DMS114 treated with DMSO at 0.1 percent for 48 hours (cell line): ENCODE results near the gene TOMM40L.

Experiments used
- DNase-seq: peaks from one replicate; lab custom pipeline; 2025; ENCODE audit not compliant: unreplicated experiment; lab: John Stamatoyannopoulos, UW

TOMM40L gene

DNA sequence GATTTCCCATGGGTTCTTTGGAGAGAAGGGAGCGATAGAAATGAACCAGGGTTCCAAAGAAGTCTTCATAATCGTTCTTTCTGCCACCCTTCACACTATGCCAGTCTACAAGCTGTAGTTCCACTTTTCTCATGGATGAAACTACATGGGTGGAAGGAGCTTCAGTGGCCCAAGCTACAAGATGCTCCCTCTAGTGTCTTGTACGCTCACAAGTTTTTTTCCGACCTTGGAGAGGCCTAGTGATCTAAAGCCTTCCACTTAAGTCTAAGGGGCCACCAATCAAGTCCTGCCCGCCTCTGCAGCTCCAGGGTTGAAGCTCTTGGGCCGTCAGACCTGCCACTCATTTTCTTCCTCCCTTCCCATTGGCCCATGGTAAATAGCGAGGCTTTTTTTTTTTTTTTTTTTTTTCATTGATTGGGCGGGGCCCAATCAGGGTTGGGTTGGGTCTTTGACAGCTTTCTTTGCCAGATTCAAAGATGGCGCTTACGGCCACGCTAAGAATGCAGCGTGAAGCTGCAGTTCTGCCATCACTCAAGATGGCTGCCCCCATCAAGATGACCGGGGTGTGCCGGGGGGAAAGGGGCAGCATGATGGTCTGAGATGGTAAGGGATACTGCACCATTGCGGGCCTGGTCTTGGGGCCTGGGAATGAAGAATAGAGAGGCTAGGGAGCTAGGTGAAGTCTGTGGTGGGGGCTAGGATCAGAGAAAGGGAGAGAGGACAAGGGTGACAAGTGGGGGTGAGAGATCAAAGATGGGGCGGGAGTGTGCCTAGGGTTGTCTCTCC lies at the start of gene TOMM40L:
TOMM40L (plus strand) TSS at position 527 of the 786 bp plus-strand sequence. CDS start 430 bp downstream, outside the sequence.
- DNase-seq: peak; percentile 99

DNA sequence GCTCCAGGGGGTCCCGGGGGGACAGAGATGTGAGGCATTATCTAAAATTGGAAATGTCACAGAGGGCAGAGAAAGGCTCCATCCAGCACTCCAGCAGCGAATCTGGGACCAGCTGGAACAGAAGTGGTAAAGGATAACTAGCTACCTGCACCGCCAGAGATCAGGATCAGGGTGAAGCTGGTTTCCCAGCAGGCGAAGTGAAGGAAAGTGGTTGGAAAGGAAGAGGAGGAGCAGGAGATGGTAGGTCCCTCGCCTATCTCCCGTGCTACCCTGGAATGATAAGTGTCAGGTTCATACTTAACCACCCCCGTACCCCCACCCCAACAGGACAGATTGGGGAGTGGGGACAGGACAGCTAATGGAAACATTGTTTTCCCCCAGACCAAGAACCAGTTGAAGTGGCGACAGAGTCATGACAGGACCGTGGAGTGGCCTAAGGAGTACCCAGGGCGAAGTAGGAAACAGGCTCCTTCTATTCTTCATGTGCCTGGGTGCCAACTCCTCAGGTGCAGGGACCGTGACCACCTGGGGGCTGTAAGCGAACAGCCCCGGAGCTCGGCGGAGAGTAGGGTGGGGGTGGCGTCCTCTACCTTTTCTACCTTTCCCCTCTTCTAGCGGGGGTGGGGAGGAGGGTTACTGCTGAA lies 49.3 kb upstream of the TOMM40L start:
- no peak for DNase-seq

DNA sequence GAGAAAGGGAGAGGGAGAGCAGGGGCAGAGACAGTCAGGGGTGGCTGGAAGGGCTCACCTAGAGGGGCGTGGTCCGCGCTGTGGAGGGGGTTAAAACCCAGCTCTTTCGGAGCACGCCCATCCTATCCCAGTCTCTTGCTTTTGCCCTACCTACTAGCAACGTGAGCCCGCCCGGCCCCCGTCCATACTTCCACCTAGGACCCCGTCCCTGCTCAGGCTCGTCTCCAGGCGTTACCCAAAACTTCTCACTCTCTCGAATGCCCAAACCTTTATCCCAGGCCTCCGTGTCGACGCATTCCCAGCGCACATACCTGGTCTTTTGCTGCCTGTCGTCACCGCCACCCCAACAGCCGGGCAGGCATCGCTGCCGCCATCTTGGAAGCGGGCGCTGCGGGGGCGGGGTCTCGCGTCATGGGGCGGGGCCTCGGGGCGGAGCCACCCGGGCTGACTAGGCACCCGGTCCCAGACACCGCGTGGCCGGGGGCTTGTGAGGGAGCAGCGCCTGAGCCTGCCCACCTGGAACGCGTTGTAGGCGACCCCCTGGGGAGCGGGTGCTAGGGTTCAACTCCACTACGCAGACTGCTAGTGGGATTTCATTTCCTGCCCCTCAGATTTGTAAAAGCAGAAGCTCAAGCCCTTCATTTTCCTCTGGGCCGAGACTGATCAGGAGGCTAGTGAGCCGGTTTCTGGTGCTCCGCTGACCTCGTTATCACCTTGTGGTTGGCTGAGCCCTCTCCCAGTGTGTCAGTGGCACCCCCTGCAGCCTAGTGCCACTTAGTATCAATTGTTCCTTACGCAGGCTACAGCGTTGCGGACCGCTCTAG lies 48.5 kb upstream of the TOMM40L start, which contains the start of gene B4GALT3:
B4GALT3 (minus strand) TSS at position 396 of the 824 bp plus-strand sequence. CDS start 1,447 bp downstream, outside the sequence.
- peak; percentile 84 for DNase-seq

DNA sequence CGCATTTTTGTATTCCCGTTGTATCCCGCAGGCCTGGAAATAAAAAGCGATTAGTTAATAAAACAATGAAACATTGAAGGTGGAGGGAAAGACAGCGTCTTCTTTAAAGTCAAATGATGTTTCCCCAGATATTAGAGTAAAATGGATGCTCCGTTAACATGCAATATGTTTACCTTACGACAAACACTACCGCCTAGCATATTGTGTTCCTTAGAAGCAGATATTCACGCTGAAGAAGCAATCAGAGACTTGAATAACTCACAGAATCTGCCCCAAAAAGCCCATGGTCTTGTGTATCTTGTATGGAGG lies 48.0 kb upstream of the TOMM40L start:
- DNase-seq: no peak

DNA sequence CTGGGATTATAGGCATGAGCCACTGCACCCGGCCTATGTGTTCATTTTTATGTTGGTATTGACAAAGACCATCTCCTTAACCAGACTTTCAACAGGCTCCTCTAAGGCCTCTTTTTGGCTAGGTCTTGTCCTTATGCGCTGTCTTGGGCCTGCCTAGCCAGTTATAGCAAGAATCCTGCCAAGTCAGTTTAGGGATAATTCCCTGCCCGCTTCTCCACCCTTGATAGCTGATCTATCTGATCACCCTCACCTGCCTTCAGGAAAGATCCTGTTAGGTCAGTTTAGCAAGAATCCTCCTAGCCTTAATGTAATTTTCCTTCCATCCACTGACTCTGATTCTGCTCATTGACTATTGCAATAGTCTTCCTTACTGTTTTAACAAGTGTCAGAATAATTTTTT lies 46.2 kb upstream of the TOMM40L start:
- no peak for DNase-seq

DNA sequence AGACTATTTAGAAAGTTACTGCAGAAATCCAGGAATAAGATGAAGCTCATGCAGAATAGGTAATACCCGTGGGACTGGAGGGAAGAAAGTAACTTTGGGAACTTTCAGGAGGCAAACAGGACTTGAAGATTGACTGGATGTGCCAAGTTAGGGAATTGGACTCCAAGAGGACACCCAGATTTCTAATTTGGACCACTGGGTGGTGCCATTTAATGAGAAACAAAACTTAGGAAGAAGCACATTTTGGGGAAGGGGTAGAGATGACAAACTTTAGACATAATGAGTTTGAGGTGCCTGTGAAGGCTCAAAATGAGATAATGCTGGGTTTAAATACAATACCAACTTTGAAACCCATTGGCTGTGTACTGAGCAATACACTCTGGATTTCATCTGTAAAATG lies 45.2 kb upstream of the TOMM40L start:
- peak; percentile 49 for DNase-seq

DNA sequence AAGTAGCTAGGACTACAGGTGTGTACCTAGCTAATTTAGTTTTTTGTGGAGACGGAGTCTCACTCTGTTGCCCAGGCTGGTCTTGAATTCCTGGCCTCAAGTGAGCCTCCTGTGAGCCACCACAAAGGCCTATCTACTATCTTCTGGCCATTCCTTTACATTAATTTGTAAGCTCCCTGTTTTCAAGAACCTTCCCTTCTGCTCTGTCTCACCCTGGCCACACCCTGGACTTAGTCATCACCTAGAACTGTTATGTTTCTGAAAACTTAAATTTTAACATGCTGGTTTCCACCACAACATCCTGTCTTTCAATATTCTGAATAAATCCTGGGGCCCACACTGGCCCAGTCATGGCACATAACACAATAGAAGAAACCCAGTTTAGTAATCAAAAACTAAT lies 43.6 kb upstream of the TOMM40L start:
- DNase-seq: no peak

DNA sequence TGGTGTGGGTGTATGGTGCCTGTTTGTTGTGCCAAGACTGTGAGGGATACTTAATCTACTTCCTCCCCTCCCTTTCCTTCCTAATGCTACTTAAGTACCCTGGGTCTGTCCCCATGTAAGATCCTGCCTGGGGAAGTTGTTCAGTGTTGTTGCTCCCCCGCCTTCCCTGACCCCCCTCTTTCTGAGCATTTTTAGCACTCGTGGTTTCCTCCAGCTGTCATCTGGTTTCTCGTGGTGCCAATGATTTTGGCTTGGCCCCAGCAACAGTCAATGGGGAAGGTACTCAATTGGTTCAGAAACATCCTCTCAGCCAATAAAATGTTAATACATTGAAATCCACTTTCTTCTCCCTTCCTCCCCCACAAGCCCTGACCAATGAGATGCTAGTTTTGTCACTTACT lies 40.6 kb upstream of the TOMM40L start:
- no peak for DNase-seq

DNA sequence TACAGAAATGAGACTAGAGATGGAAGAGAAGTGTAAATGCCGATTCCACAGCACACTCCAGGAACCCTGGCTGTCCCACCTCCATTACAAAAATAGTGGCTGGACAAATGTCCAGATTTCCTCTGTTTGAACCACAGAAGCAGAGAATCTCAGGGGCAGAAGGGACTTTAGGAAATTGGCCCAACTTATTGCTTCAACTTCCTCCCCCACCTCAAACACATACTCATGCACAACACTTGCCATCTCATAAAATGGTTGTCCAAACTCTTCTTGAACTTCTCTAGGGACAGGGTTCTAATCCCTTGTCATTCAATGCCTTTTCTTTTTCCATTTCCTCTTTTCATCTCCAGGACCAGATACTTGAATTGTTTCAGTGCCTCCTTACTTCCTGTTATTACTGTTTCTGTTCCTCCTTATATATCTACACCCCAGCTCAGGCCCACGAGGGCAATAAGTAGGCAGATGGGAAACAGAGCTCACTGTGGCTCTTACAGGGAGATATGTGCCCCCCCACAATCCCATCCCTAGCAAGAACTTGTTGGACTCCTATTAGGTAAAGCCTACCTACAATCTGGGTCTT lies 40.0 kb upstream of the TOMM40L start:
- DNase-seq: no peak

DNA sequence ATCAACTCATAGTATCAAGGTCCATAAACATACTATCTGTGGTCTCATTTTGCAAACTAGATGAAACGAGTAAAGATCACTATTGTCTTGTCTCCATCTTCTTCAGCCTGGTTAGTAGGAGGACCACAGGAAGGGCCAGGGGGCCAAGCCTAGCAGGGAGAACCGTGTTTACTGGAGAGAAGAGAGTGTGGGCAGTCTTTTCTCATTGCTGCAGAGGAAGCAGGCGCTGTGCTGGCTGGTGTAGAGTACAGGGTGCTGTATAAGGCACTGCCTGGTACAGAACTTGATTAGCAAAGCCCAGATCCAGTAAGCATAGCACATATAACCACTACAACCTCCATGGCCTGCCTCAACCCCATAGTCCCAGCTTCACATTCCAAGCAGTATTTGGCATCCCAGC lies 38.5 kb upstream of the TOMM40L start:
- DNase-seq: no peak

DNA sequence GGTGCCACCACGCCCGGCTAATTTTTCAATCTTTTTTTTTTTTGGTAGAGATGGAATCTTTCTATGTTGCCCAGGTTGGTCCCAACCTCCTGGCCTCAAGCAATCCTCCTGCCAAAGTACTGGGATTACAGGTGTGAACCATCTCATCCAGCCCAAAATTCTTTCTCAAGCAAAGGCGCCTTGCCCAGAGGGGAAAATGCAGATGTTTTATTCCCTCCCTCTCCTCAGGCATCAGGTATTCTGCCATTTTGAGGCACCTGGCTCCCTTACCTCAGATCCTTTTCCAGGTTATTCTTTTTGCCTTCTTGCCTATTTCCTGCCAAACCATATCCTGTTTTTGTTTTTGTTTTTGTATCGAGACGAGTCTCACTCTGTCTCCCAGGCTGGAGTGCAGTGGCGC lies 37.5 kb upstream of the TOMM40L start:
- no peak for DNase-seq

DNA sequence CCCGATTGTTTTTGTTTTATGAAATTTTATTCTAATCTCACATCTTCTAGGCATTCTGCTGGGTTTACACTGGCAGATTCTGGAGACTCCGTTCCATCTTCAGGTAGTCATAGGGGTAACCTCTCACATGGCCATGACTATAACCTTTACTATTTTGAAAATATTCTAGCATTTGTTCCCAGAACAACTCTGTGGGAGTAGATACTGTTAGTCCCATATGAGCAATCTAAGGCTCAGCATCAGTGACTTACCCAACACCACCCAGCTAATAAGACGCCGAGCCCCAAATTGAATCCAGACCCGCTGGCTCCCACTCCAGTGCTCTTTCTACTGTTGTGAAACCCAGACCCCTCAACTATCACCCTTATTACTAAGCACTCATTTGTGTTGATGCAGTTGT lies 36.8 kb upstream of the TOMM40L start:
- DNase-seq: no peak

DNA sequence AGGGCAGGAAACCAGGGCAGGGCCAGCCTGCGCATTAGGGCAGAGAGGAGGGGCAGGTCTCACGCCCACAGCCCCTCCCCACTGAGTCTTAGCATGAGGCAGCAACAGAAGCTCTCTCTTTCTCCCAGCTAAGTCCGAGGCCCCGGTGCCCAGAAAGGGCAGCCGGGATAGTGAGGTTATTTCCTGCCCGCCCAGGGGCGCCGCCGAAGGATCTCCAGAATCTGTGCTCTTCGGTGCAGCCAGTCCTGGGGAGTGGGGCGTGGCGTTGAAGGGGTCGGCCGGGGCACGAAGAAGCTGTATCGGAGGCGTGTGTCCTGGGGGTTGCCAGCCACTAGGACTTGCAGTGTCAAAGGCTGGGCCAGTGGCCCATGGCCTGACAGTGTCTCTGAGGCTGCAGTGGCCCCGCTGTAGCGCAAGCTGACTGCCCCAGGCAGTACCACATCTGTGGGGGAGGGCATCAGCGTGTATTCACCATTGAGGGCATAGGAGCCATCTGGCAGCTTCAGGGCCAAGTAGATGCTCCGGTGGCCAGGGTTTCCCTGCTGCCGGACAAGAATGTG lies 34.8 kb upstream of the TOMM40L start:
- no peak for DNase-seq

DNA sequence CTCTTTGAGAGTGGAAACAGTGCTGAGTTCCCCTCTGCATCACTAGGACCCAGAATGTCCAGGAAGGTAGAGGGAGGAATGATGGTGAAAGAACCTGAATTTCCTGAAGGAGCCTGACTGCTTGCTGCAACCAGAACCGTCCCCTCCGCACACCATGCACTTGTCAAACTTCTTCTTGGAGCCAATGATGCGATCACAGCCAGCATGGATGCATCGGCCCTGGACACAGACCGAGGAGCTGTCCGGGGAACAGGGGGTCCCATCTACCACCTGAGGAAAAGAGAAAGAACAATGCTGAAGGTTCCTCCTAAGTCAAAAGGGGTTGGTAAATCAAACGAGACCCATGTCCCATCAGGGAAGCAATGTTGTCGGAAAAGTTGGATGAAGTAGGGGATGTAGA lies 33.9 kb upstream of the TOMM40L start:
- DNase-seq: no peak

DNA sequence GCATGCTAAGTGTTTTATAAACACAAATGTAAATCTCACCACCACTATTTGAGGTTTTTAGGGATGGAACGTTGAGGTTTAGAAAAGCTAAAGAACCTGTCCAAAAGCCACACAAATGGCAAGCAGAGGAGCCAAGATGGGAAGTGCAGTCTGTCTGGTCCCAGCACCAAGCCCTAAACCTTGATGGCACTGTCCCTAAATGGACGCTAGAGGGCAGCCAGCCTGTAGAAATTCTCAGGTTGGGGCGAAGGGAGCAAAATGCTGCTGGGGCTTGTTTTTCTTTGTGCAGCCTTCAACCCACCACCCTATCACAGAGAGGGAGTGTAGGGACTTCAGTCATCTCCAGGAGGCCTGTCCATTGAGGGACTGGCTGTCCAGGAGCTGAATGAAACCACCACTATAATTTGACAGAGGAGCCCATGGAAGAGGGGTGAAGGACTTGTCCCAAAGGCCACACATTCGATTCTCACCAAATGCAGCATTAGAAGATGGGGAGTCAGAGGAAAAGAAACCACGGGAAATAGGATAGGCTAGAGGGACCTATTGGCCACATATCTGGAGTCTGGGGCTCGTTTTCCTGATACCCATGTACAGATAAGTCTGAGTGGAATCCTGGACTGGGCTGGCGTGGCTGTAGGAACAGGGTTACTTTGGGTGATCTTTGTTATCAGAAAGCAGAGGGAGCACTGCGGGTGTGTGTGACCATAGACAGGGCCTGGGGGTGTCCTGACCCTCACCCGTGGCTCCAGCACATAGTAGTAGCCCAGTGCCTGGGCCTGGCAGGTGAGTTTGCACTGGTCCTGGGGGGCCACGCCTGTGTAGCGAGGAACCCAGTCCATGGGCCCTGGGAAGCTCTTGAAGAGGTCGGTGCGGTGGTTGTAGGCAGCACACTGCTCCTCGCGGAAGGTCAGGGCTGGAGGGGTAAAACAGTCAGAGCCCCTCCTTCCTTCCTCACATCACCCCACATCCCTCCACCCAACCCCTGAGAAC lies 33.1 kb upstream of the TOMM40L start:
- DNase-seq: peak; percentile 80

DNA sequence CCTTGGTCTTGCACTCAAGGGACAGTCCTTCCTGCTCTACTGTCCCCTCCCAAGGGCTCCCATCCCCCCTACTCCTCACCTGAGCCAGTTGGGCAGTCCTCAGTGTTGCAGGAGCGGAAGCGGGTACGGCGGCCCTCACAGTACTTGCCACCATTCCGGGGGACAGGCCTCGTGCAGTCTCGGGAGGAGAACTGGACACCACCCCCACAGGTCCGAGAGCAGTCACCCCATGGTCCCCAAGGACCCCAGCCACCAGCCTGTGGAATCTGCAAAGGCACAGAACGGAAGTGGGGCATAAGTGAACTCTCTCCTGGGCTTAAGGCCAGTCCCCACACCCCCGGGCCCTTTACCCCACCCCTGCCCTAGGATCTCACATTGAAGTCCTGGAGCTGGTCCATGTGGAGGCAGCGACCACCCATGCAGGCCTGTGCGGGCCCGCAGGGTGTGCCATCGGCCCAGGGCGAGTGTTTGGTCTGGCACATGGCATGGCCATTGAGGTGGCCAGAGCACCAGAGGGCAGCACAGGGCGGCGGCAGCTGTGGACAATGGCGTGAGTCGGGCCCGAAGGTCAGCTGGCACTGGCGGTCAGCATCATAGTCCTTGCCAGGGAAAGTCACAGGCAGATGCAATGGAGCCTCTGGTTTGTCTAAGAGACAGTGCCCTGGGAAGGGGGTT lies 32.2 kb upstream of the TOMM40L start:
- DNase-seq: no peak

DNA sequence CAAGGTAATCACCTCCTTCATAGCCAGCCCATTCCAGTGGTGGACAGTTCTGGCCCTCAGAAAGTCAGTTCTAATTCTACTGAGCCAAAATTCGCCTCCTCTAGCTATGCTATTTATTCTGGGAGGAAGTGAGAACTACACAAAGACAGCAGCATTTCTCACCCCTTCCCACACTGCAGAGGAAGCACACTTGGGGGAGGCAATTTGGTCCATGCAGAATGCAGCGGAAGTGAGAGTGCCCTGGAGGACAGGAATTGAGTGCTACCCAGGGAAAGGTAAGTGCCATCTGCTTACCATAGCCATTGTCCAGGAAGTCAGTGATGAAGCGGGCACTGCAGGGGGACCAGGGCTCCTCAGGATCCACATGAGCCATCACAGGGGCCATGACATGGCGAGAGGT lies 30.7 kb upstream of the TOMM40L start:
- DNase-seq: no peak

DNA sequence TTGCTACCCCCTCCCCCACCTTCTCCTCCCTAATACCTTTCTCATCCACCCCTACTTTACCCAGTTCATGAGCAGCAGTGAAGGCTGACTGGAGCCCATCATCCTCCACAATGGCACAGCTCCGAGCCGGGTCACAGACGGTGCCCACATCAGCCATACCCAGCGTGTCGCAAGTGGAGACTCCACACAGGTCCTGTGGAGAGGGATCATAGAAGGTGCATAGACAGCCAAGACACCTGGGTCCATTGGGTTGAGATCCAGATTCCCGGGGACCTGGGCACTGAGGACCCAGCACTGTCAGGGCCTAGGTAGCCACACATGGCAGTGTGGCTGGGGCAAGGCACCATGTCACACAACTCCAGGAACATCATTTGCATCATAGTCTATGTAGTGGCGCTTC lies 29.7 kb upstream of the TOMM40L start:
- no peak for DNase-seq
